Astrocyte (in vitro differentiated cells and primary cell): ENCODE data around the gene PI3. TPM values are rescaled to one million over a fixed set of nuclear protein-coding genes. Genes with fewer than 3 reads are reported as not detected.

Experiments used
- DNase-seq: peaks from one replicate; pipeline ENCODE4 v3.0.0-alpha.2; 2010; ENCODE audit warnings: low read depth
- FAIRE-seq: peaks from 2 replicates; lab custom pipeline; 2011; peaks lifted over from hg19 to GRCh38; lab: Jason Lieb, UNC
- H2AFZ ChIP-seq: 2 replicates; pipeline ENCODE4 v1.6.0; 2012; ENCODE audit warnings: low read depth, low read length, inconsistent platforms
- H3K27ac ChIP-seq: 2 replicates; pipeline ENCODE4 v1.5.1; 2011; ENCODE audit warnings: low read depth, low read length, inconsistent platforms
- H3K27me3 ChIP-seq: 2 replicates; pipeline ENCODE4 v1.6.0; 2011; ENCODE audit warnings: low read length, inconsistent platforms; ENCODE audit not compliant: insufficient read depth
- H3K36me3 ChIP-seq: 2 replicates; pipeline ENCODE4 v1.5.1; 2011; ENCODE audit warnings: low read length, inconsistent platforms; ENCODE audit not compliant: insufficient read depth
- H3K4me1 ChIP-seq: 2 replicates; pipeline ENCODE4 v1.5.1; 2011; ENCODE audit warnings: low read length, inconsistent platforms; ENCODE audit not compliant: insufficient read depth
- H3K4me2 ChIP-seq: 2 replicates; pipeline ENCODE4 v1.6.0; 2012; ENCODE audit warnings: low read length, inconsistent platforms
- H3K4me3 ChIP-seq: 2 replicates; pipeline ENCODE4 v1.5.1; 2011; ENCODE audit warnings: low read depth, mild to moderate bottlenecking, low read length, inconsistent platforms; ENCODE audit not compliant: insufficient read depth
- H3K79me2 ChIP-seq: 2 replicates; pipeline ENCODE4 v1.6.0; 2012; ENCODE audit warnings: mild to moderate bottlenecking, low read length, inconsistent platforms; ENCODE audit not compliant: insufficient read depth
- H3K9ac ChIP-seq: 2 replicates; pipeline ENCODE4 v1.6.0; 2012; ENCODE audit warnings: mild to moderate bottlenecking, low read length, inconsistent platforms
- H3K9me3 ChIP-seq: 2 replicates; pipeline ENCODE4 v1.5.1; 2012; ENCODE audit warnings: low read depth, mild to moderate bottlenecking, low read length, inconsistent platforms; ENCODE audit not compliant: insufficient read depth
- H4K20me1 ChIP-seq: 2 replicates; pipeline ENCODE4 v1.6.0; 2012; ENCODE audit warnings: low read length, inconsistent platforms; ENCODE audit not compliant: insufficient read depth
- H3K27ac Mint-ChIP-seq: one replicate; pipeline ENCODE4 v1.8.0; 2021; ENCODE audit warnings: mild to moderate bottlenecking, mixed read lengths; ENCODE audit not compliant: unreplicated experiment
- H3K27me3 Mint-ChIP-seq: one replicate; pipeline ENCODE4 v1.8.0; 2021; ENCODE audit warnings: low read depth, mixed read lengths; ENCODE audit not compliant: unreplicated experiment
- H3K36me3 Mint-ChIP-seq: one replicate; pipeline ENCODE4 v1.8.0; 2021; ENCODE audit warnings: low read depth, mixed read lengths; ENCODE audit not compliant: unreplicated experiment
- H3K4me1 Mint-ChIP-seq: one replicate; pipeline ENCODE4 v1.8.0; 2021; ENCODE audit warnings: low read depth, mixed read lengths; ENCODE audit not compliant: unreplicated experiment
- H3K4me3 Mint-ChIP-seq: one replicate; pipeline ENCODE4 v1.8.0; 2021; ENCODE audit warnings: mild to moderate bottlenecking, moderate library complexity, mixed read lengths; ENCODE audit not compliant: unreplicated experiment
- H3K9me3 Mint-ChIP-seq: one replicate; pipeline ENCODE4 v1.8.0; 2021; ENCODE audit warnings: mild to moderate bottlenecking, mixed read lengths; ENCODE audit not compliant: unreplicated experiment
- CTCF ChIP-seq: IDR thresholded peaks from 2 replicates; pipeline ENCODE4 v1.5.1; 2011; ENCODE audit warnings: low read depth, mild to moderate bottlenecking, inconsistent platforms, low read length, moderate library complexity; ENCODE audit not compliant: insufficient read depth
- EZH2 ChIP-seq: IDR thresholded peaks from 2 replicates; pipeline ENCODE4 v1.6.1; 2012; ENCODE audit warnings: mild to moderate bottlenecking, low read length, inconsistent platforms; ENCODE audit not compliant: insufficient read depth
- total RNA-seq: library from RNA; stranded (reverse); gene quantifications from 2 replicates; pipeline ENCODE4 v1.2.1, GENCODE V29; 2021

PI3 gene
- total RNA-seq, 1 donor from 2014 or later, result not detected

- no peaks in the 10 kb centered on the region for H4K20me1 ChIP-seq
Observed at GRCh38 chr20:45187693-45188092, 13.0 kb downstream of the PI3 start.

GRCh38 chr20:45189067-45189609 is 14.4 kb downstream of the PI3 start:
- H3K79me2 ChIP-seq, result no peaks in the 10 kb centered on the region
- no peak overlapping the region for H3K4me3 Mint-ChIP-seq
- H3K9me3 Mint-ChIP-seq, result no peaks in the 10 kb centered on the region
- no peaks in the 10 kb centered on the region for H3K27me3 ChIP-seq
- H3K36me3 ChIP-seq, result no peaks in the 10 kb centered on the region
- no peak for FAIRE-seq
- TF ChIP-seq EZH2, result no peak
- TF ChIP-seq CTCF, result no peak
- H3K27ac ChIP-seq, result no peak overlapping the region
- no peaks in the 10 kb centered on the region for H3K4me1 Mint-ChIP-seq
- H3K27ac Mint-ChIP-seq, result no peak overlapping the region
- H3K4me1 ChIP-seq, result no peaks in the 10 kb centered on the region
- H4K20me1 ChIP-seq, result no peaks in the 10 kb centered on the region
- no peaks in the 10 kb centered on the region for H3K36me3 Mint-ChIP-seq
- H3K9ac ChIP-seq, result no peak overlapping the region
- no peak for DNase-seq
- no peak overlapping the region for H3K4me3 ChIP-seq
- no peak overlapping the region for H2AFZ ChIP-seq
- no peak overlapping the region for H3K4me2 ChIP-seq
- no peaks in the 10 kb centered on the region for H3K27me3 Mint-ChIP-seq
- no peaks in the 10 kb centered on the region for H3K9me3 ChIP-seq

More at GRCh38 chr20:45187693-45188092, 13.0 kb downstream of the PI3 start:
- no peak overlapping the region for H3K4me2 ChIP-seq
- Mint-ChIP-seq H3K4me1 (no peaks in the 10 kb centered on the region), H3K36me3 (no peaks in the 10 kb centered on the region), H3K27me3 (no peaks in the 10 kb centered on the region), H3K9me3 (no peaks in the 10 kb centered on the region), H3K27ac (no peak overlapping the region), H3K4me3 (no peak overlapping the region)
- H3K27me3 ChIP-seq, result no peaks in the 10 kb centered on the region
- H3K9me3 ChIP-seq, result no peaks in the 10 kb centered on the region
- FAIRE-seq (no peak), DNase-seq (no peak)
- TF ChIP-seq EZH2 (no peak), CTCF (no peak)
- no peak overlapping the region for H3K27ac ChIP-seq
- H3K9ac ChIP-seq, result no peak overlapping the region
- no peaks in the 10 kb centered on the region for H3K36me3 ChIP-seq
- no peak overlapping the region for H2AFZ ChIP-seq
- H3K4me3 ChIP-seq, result no peak overlapping the region
- no peaks in the 10 kb centered on the region for H3K79me2 ChIP-seq
- no peaks in the 10 kb centered on the region for H3K4me1 ChIP-seq

GRCh38 chr20:45189861-45190260 is 15.2 kb downstream of the PI3 start:
- H3K27me3 ChIP-seq, result no peaks in the 10 kb centered on the region
- TF ChIP-seq EZH2 (no peak), CTCF (no peak)
- H3K9me3 Mint-ChIP-seq, result no peaks in the 10 kb centered on the region
- no peaks in the 10 kb centered on the region for H3K27me3 Mint-ChIP-seq
- no peaks in the 10 kb centered on the region for H3K9me3 ChIP-seq
- H4K20me1 ChIP-seq, result no peaks in the 10 kb centered on the region
- no peaks in the 10 kb centered on the region for H3K4me1 Mint-ChIP-seq
- DNase-seq (no peak), FAIRE-seq (no peak)
- H3K36me3 Mint-ChIP-seq, result no peaks in the 10 kb centered on the region
- no peak overlapping the region for H3K9ac ChIP-seq
- no peak overlapping the region for H3K4me3 Mint-ChIP-seq
- H3K4me3 ChIP-seq, result no peak overlapping the region
- no peak overlapping the region for H3K4me2 ChIP-seq
- H2AFZ ChIP-seq, result no peak overlapping the region
- H3K36me3 ChIP-seq, result no peaks in the 10 kb centered on the region
- H3K4me1 ChIP-seq, result no peaks in the 10 kb centered on the region
- H3K27ac ChIP-seq, result no peak overlapping the region
- H3K79me2 ChIP-seq, result no peaks in the 10 kb centered on the region
- no peak overlapping the region for H3K27ac Mint-ChIP-seq
